Stimulated activated CD4-positive, alpha-beta T cell treated with anti-CD3 and anti-CD28 coated beads, Interleukin-2, amount 100 ng/mL, for 24 hours (primary cell): ENCODE results near the gene LMBR1.

Experiments used
- DNase-seq, 2 donors: peaks; one replicate each; pipeline ENCODE4 v3.0.0-alpha.2; 2020

Gene LMBR1

DNA sequence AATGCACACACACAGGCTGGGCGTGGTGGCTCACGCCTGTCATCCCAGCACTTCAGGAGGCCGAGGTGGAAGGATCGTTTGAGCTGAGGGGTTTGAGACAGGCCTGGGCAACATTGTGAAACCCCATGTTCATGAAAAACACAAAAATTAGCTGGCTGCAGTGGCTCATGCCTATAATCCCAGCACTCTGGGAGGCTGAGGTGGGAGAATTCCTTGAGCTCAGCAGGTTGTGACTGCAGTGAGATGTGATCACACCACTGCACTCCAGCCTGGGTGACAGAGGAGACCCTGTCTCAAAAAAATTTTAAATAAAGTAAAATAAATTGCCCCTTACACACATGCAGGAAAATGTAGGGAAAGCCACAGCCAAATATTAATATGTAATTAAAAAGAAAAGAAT is 208.3 kb downstream of the LMBR1 start:
- no peak for DNase-seq

GRCh38 chr7:156684251-156684650 is 208.7 kb downstream of the LMBR1 start:
- no peak for DNase-seq

DNA sequence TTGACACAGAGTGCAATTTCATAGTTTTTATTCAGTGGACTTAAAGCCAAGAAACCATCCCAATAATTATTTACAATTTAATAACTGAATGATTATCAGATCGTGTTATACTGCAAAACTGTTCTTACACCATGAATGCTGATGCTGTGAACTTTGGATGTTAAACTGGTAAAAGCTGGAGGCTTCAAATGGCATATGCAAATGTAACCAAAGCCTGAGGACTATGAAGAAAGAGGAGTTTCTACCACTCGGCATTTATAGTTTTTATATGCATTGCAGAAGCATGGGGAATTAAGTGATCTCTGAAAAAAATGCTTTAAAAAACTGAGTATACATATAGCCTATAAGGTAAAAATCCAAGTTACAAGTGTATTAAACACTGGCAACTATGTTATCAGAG is 210.1 kb downstream of the LMBR1 start:
- DNase-seq = no peak

- DNase-seq = no peak
Observed at GRCh38 chr7:156680281-156680680, 212.7 kb downstream of the LMBR1 start.

DNA sequence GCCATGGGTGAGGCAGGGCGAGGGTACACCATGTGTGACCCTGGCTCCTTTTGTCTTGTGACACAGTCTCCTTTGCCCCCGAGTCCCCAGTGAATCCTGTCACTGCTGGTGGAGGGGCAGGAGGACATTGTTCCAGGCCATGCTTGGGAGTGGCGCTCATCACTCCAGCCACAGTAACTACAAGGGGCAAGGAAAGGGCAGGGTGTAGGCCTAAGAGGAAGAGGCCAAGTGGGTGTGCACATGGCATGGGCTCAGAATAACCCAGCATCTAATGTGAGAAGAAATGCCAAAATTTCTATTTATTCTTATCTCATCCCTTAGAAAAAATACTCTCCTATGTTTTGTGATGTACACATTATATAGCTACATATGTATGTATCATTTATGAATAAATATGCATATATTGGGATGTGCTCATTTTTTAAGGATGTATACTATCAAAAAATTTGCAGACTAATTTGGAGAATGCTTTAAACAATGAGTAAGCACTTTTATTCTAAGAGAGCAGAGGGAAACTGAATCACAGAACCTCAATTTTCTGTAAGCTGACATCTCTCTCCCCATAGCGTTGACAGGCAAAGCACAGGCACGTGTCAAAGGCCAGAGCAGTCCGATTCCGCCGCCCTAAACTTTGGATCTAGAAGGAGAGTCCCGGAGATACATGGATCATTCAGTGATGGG is 215.5 kb downstream of the LMBR1 start:
- DNase-seq = no peak

- DNase-seq = no peak
Observed at GRCh38 chr7:156676263-156676662, 216.7 kb downstream of the LMBR1 start.

DNA sequence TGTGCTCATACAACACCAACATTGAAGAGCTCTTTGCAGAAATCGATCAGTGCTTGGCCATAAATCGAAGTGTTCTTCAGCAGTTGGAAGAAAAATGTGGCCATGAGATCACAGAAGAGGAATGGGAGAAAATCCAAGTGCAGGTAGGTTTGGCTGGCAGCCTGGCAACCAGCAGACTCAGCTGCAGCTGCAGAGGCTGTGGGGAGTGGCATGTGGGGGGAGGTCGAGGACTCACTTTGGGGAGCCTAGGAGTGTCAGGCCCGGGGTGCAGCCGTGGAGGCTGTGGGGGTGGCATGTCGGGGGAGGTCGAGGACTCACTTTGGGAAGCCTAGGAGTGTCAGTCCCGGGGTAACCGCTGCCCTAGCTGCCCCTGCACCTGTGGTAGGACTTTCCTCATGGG is 217.3 kb downstream of the LMBR1 start:
- no peak for DNase-seq

DNA sequence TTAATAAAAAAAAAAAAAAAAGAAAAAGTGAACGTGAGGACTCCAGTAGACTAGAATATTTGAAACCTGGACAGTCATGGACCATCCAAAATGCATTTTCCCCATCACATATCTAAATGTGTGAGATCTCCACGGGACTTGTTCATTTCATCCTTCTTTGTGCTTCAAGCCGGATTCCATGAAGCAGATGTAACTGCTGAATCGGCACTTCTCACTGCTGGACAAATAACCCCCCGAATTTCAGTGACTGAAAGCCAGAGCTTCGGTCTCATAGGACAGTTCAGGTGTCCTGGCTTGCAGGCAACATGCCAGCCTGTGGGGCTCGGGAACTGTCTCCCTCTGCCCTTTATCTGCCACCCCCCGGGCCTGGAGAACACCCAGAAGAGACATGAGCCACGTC is 219.1 kb downstream of the LMBR1 start:
- DNase-seq = no peak

- DNase-seq = no peak
Observed at GRCh38 chr7:156673454-156673853, 219.5 kb downstream of the LMBR1 start.

GRCh38 chr7:156669035-156669828 is 223.8 kb downstream of the LMBR1 start:
- DNase-seq = no peak

DNA sequence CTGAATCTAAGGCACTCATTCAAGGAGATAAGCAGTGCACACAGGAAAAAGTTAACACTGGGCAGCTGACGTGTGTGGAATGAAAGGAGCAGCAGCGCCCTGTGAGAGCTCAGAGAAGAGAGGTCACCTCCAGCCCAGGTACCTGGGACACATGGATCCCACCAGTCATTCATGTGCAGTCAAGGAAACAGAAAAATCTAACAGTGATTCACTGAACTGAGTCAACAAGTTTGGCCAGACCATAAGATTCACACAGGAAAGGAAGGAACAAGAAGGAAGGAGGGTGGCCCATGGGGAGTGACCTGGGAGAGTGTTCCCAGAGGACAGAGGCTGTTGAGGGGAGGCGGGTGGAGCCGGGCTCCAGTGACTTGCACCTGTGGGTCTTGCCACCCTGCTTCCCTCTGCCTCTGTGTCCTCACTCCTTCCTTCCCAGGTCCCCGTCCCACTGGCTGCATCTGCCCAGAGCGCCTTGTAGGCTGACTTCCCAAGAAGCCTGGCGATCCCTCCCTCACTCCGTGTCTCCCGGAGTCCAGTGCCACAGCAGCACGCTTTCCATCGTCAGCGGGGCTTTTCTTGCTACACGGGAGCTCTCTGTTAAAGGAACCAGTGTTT is 224.7 kb downstream of the LMBR1 start:
- no peak for DNase-seq

DNA sequence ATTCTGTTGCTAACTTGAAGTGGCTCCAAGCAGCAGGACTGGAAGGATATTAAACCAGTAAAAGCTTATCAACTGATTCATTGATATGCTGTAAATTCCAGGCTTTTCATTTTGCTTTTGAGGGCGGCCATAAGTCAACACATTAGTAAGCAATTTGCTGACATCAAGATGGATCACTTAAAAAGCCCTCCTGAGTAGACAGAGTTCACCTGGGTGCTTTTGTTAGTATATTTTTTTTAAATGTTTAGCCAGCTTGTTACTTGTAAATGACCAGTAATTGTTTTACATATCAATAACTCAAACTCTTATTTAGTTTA is 225.9 kb downstream of the LMBR1 start:
- no peak for DNase-seq

- DNase-seq = no peak
Observed at GRCh38 chr7:156666368-156667109, 226.4 kb downstream of the LMBR1 start.

- no peak for DNase-seq
Observed at GRCh38 chr7:156665101-156665500, 227.9 kb downstream of the LMBR1 start.

DNA sequence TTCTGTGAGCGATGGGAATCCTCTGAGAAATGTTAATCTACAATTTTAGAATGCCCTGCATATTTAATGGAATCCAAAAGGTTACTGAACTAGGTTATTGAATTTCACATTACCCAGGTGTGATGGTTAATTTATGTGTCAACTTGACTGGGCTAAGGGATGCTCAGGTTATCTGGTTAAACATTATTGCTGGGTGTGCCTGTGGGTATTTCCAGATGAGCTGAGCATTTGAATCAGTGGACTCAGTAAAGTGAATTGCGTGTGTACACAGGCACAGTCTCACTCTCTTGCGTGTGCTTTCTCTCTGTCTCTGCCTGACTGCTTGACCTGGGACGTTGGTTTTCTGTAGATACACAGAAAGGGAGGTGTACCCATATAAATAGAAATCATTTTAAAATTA is 230.7 kb downstream of the LMBR1 start:
- DNase-seq = no peak

DNA sequence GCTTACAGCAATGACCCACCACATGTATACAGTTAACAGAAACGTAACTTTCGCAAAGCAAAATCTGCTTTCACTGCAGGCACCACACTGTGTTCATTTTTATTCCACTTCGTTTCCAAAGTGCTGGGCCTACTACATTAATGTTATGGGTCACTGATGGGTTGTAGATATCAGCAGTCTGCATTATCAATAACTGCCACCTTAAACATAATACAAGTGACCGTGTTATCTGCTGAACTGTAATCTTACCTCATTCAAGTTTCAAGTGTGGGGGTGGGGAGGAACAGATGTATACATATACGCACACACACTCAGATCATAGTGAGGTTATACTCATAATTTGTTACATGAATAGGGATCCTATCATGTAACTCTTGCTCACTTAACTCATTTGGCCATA is 231.3 kb downstream of the LMBR1 start:
- no peak for DNase-seq

DNA sequence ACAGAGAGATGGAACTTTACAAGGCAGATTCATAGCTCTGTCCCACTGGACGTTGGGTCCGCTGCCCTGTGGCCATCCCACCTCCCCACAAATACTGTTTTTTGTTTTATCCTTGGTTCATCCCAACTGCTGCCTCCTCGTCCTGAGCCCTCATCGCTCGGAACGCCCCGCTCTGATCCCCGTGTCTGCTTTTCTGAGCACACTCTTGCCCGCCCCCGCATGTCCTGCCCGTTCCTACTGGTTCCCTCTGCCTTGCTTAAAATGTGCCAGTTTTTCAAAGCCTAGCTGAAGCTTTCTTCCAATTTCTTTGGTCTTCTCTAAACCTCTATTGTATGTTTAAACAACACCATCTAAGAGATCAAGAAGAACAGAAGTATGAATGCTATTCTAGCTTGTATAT is 233.0 kb downstream of the LMBR1 start:
- DNase-seq = no peak

GRCh38 chr7:156659203-156659602 is 233.8 kb downstream of the LMBR1 start:
- DNase-seq = no peak

GRCh38 chr7:156657681-156658080 is 235.3 kb downstream of the LMBR1 start:
- DNase-seq = no peak

DNA sequence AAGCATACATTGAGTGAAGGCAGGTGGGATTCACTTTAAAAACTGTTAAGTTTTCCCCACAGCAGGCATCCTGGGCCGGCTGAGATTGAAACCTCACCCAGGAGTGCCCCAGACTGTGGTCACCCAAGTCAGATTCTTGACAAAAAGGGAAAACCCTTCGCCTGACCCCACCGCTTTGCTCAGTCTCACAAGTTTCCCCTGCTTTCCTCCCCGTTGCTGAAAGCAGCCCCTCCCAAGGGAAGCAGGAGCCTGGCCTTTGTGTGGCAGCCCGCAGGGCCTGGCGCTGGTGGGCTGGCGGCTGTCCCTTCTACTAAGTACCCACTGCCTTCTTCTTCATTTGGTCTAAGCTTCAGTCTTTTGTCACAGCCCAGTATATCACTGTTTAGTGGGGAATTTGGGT is 236.4 kb downstream of the LMBR1 start:
- no peak for DNase-seq

DNA sequence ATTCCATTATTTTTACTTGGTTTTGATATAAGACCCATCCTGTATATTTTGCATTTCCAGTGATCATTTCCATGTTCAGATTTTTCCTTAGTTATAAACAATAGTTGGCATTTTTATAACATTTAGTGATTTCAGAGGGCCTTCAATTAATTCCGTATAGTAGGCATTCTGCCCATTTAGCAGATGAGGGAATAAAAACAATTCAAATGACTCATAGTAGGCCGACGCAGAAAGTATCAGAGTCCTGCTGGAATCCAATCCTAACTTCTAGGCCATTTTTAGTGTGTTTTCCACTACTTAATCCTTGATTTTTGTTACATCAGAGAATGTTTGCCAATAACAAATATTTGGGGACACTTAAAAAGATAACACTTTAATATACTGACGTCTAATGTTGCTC is 237.0 kb downstream of the LMBR1 start:
- no peak for DNase-seq

DNA sequence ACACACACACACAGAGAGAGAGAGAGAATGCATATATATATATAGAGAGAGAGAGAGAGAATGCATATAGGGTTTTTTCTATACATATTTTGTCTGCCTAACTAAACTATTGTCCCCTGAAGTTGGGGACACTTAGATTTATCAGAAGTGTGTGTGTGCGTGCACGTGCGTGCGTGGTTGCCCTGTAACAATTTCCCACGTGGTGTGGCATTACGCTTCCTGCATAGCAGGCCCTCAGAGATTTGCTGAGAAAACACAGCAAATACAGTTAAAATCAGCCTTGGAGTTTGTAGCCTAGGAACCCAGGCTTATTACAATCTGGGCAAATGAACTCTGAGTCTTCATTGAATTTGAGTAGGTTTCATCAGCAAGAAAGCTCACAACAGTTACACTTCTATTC is 237.7 kb downstream of the LMBR1 start:
- no peak for DNase-seq

DNA sequence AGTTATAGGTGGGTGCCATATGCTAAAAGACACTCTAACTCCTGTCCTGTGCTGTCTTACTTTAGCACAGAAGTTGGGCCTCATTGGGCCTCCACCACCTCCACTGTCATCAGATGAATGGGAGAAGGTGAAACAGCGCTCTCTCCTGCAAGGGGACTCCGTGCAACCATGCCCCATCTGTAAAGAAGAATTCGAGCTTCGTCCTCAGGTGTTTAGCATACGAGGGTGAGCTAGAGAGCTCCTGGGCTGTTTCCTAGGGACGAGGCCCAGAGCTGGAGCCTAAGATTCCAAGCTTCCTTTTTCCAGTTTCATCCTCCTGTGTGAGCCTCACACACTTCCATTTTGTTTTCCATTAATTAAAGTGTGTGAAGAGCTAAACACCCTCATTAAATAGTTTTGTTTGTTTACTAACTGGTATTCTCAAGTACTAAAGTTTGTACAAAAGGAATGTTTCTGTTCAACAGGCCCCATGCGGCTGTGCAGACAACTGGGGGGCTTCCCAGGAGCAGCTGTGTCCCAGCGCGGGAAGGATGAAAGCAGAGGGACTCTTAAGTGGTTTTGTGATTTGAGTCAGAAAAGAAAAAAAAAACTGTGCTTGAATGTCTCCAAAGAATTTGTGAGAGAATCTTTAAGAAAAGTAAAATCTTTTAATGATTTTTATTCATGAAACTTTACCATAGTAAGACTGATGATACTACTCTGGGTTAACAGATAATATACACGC is 238.3 kb downstream of the LMBR1 start:
- no peak for DNase-seq
